ENCODE data around the gene ZNF577.
"Not testable (repeated sequence)": the region's sequence is repeated elsewhere in the genome, so short reads cannot be mapped to it uniquely, and the experiment has no call there.

Gene ZNF577

DNA sequence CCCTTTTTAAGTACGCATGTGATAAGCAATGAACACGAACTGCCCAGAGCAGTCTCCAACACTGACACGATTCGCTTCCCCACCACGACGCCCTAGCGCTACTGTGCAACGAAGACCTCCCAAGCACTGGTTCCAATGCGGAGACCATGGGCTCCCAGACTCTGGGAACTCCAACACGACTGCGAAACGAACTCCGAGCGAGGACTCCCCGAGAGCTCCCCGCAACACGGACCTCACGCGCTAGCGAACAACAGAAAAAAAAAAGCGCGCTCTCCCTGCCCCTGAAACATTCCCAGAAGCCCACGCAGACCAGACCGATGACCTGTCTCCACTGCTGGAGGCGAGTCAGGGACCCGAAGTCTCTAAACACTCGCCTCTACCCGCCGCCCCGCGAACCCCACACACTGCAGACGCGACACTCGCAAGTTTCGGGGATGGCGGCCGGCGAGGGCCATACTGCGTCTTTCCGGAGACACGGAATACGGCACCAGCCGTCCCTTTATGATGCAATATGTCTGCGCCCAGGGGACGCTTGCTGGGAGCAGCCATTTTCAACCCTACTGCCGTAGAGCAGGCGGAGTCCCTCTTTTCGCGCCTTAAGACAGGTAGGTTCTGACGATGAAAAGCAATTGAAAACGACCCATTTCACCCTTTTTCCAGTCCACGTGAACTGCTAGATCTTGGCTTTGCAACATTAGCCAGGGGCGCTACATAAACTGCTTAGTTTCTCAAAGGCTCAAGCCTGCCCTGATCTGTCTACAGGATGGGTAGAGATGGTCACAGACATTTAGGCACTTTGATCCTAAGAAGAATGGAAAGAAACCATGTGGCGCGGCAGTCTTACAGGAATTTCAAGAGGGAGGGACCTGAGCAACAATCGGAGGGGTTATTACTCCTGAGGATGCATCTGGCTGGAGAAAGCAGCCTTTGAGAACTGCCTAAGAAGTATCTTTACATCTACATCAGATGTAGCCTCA lies at the start of gene ZNF577:
ZNF577 (minus strand) TSS at position 430 of the 977 bp plus-strand sequence. CDS start 7,569 bp downstream, outside the sequence.
- peak; percentile 79 for DNase-seq

DNA sequence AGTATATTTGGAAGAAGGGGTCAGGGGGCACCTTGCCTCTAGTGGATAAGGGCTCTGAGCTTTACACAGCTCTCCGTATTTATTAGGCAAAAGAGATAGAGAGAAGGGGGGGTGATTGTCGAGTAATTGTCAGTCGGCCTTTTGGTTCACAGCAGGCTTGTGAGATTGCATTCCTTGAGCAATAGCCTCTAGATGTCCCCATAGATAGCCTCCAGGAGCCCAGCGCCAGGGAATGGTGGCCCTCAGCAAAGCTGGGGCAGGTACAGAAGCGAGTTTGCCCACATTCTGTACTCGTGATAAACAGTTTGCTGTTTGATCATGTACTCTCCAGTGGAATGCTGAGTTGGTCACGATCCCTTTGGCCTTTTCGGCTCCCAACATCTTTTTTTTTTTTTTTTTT lies 44.2 kb upstream of the ZNF577 start:
- DNase-seq = no peak

DNA sequence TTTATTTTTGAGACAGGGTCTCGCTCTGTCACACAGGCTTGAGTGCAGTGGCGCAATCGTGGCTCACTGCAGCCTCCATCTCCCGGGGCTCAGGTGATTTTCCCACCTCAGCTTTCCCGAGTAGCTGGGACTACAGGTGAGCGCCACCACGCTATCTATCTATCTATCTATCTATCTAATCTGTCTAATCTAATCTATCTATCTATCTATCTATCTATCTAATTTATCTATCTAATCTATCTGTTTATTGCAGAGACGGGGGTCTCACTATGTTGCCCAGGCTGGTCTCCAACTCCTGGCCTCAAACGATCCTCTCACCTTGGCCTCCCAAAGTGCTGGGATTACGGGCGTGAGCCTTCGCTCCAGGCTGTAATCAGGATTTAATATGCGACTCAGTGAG lies 40.1 kb upstream of the ZNF577 start:
- DNase-seq = no peak

DNA sequence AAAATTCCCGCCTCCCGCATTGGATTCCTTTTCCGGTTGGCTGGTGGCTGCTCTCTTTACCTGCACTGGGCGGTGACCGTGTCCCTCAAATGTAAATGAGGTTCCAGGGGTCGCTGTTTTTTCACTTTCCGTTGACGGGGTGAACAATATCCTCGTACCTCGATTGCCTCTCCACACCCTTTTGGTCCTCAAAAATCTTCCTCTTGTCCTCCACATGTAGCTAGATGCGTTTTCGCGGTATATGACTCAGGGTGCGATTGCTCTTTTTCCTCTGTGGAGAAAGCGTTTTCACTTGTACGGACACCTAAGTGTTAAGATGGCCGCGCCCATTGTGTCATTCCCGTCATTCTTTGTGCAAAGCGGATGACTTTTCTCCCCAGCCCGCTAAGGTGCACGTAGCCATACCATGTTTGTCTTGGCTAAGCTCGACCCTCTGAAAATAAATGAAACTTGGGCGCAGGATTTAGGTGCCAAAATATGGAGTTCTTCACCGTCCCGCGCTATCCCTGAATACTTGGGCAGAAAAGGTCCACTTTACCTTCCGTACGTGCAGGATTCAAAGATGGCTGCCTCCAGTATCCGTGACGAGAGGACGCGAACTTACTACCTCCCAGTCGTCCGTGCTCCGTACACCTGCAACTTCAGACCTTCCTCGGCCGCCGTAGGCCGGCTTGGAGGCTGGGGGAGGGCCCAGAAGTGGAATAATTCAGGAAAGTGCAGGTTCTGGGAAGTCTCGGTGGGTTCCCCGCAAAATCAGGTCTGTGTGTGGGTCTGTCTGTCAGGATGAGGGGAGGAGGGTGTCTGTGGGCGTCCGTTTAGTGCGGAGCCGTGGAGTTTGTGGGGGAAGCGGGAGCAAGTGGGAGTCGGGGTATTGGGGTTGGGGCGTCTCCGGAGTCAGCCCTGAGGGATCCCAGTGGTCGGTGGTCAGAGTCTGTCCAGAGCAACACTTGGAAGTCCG lies 39.3 kb upstream of the ZNF577 start, which contains the start of gene ZNF613:
ZNF613 (plus strand) TSS at position 689 of the 958 bp plus-strand sequence. CDS start 8,749 bp downstream, outside the sequence.
- DNase-seq = peak; percentile 85

DNA sequence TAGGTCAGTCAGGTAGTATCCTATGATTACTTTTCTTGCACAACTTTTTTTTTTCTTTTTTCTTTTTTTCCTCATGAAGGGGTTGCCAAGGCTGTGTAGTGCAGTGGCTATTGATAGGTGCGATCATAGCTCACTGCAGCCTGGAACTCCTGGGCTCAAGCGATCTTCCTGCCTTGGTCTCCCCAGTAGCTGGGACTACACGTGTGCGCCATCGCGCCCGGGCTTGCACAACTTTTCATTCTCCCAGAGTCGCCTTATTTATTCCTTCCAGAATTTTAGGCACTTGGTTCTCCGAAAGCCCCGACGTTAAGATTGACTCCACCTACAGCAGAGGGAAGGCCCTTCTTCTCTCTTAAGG lies 38.7 kb upstream of the ZNF577 start:
- DNase-seq = peak; percentile 1

DNA sequence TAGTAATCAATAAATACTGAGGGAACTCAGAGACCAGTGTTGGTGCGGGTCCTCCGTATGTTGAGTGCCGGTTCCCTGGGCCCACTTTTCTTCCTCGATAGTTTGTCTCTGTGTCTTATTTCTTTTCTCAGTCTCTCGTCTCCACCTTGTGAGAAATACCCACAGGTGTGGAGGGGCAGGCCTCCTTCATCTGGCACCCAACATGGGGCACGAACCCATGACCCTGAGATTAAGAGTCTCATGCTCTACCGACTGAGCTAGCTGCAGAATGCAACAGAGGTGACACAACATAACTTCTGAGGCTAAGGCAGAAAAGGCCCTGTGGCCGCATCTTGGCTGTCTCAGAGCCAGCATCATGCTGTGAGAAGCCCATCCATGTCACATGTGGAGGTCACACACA lies 34.2 kb upstream of the ZNF577 start:
- no peak for DNase-seq

DNA sequence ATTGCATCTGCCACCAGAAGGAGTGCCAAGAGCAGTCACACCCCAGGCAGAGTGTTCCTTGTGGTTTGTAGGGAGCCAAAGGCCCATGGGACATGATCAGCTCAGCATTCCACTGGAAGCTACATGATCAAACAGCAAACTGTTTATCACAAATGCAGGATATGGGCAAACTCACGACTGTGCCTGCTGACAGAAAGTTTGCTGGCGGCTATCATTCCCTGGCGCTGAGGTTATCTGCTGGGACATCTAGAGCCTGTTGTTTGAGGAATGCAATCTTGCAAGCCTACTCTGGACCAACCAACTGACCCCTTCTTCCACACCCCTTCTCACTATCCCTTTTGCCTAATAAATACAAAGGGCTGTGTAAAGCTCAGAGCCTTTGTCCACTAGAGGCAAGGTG lies 31.9 kb upstream of the ZNF577 start:
- DNase-seq = no peak

DNA sequence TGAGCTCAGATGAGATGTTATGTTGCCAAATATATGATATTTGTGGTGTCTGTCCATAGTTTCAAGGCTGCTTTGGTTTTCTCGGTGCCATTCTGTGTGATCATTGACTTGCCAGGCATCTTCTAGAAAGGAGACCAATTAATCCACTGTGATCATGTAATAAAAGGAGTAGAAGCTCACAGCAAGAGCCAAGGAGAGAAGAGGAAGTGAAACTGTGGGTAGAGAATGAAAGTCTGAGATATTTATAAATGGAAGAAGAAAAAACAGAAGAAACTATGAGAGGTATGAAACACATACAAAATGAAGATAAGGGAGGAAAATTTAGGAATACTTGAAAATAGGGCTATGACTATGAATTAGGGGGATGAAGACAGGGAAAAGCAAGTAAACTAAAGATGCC lies 28.4 kb upstream of the ZNF577 start:
- no peak for DNase-seq

DNA sequence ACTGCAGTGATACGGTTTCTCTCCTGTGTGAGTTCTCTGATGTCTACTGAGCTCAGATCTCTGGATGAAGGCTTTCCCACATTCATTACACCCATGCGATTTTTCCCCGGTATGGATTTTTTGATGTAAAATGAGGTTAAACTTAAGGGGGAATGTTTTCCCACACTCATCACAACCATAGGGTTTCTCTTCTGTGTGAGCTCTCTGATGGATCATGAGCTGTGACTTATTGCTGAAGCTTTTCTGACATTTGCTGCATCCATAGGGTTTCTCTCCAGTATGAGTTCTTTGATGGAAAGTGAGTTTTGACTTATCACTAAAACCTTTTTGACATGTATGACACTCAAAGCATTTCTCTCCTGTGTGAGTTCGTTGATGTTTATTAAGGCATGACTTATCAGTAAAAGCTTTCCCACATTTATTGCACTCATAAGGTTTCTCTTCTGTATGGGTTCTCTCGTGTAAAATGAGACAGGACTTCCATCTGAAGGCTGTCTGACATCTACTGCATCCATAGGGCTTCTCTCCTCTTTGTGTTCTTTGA lies 27.6 kb upstream of the ZNF577 start:
- DNase-seq = no peak

DNA sequence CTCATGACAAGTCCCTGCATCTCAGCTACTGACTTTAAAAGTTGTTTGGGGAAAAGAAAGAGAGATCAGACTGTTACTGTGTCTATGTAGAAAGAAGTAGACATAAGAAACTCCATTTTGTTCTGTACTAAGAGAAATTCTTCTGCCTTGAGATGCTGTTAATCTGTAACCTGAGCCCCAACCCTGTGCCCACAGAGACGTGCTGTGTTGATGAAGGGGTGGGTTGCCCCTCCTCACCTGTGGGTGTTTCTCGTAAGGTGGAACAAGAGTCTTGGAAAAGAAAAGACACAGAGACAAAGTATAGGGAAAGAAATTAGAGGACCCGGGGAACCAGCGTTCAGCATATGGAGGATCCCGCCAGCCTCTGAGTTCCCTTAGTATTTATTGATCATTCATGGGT lies 20.2 kb upstream of the ZNF577 start:
- not testable (repeated sequence) for DNase-seq

DNA sequence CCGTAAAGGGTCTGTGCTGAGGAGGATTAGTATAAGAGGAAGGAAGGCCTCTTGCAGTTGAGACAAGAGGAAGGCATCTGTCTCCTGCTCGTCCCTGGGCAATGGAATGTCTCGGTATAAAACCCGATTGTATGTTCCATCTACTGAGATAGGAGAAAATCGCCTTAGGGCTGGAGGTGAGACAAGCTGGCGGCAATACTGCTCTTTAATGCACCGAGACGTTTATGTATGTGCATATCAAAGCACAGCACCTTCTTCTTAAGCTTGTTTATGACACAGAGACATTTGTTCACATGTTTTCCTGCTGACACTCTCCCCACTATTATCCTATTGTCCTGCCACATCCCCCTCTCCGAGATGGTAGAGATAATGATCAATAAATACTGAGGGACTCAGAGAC lies 18.4 kb upstream of the ZNF577 start:
- not testable (repeated sequence) for DNase-seq

DNA sequence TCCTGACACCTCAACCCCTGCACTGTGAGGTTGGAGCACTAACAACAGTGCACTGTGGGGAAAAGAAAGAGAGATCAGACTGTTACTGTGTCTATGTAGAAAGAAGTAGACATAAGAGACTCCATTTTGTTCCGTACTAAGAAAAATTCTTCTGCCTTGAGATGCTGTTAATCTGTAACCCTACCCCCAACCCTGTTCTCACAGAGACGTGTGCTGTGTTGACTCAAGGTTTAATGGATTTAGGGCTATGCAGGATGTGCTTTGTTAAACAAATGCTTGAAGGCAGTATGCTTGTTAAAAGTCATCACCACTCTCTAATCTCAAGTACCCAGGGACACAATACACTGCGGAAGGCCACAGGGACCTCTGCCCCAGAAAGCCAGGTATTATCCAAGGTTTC lies 17.9 kb upstream of the ZNF577 start:
- not testable (repeated sequence) for DNase-seq

DNA sequence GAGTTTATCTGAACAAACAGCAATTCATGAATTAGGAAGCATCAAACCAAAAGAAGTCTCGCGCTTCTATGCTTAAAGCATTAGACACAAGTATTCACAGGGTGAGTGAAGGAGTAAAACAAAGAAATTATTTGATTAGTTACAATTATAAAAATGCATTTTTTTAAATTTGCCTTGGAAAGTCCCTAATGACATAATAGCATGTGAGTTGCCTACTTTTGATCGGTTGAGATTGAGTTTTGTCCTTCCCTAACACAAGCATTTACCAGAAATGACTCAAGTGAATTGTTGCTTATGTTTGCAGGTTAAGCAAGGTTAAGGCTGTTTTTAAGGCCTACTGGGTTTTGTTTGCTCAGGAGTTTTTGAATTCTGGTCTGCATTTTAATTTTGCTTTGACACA lies 17.5 kb upstream of the ZNF577 start:
- DNase-seq = no peak

DNA sequence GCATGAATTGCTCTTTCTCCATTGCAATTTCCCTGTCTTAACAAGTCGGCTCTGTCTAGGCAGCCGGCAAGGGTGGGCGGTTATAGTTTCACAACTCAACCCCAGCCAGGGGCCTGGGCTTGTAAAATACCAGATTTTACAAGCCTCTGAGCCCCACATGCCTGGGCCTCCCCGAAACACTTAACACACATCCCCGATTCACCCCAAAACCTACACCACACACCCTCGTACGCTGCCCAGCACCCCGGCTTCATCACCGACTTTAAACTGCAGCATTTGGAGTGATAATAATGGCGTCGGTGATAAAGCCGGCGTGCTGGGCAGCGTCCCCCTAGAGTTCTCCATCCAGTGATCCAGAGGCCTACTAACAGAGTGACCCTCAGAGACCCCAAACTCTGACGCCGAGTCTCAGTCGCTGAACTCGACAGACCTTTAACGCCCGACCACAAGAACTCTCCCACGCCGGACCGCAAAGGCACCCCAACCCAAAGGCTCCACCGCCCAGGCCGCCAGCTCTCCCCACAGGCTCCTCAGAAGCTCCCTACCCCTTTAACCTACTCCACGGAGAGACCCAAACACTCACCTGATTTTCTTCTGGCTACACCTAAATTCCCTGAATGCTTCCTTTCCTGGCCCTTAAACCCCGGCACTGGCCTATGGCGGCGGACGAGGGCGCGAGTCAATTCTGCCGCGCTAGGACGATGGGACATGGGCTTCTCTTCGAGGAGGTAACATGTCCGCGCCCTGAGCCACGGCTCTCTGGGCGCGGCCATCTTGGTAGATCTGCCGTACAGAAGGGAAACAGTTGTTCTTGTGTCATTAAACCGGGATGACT lies 16.8 kb upstream of the ZNF577 start, which contains the start of gene ZNF649:
ZNF649 (minus strand) TSS at position 687 of the 835 bp plus-strand sequence. CDS start 4,910 bp downstream, outside the sequence.
- DNase-seq = peak; percentile 84

DNA sequence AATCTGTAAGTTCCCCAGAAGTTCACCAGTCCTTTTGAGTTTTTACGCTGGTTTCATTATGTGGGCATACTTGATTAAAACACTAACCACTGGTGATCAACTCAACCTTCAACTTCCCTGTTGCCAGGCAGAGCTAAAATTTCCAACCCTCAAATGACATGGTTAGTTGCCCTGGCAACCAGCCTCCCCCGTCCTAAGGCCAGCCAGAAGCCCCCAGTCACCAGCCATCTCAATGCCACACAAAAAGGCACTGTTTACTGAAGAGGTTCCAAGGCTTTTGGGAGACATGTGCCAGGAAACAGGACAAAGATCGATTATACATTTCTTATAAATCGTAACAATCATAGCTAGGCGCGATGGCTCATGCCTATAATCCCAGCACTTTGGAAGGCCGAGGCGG lies 15.4 kb upstream of the ZNF577 start:
- no peak for DNase-seq

DNA sequence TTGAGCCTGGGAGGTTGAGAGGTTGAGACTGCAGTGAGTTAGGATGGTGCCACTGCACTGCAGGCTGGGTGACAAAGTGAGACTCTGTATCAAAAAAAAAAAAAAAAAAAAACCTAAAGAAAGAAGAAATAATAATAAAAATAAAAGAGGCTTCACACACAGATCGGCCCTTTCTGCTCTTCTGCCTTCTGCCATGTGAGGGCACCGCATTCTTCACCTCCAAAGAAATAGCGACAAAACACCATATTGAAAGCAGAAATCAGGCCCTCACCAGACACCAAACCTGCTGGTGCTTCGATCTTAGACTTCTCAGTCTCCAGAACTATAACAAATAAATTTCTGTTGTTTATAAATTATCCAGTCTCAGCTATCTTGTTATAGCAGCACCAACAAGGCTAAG lies 14.1 kb upstream of the ZNF577 start:
- DNase-seq = no peak

DNA sequence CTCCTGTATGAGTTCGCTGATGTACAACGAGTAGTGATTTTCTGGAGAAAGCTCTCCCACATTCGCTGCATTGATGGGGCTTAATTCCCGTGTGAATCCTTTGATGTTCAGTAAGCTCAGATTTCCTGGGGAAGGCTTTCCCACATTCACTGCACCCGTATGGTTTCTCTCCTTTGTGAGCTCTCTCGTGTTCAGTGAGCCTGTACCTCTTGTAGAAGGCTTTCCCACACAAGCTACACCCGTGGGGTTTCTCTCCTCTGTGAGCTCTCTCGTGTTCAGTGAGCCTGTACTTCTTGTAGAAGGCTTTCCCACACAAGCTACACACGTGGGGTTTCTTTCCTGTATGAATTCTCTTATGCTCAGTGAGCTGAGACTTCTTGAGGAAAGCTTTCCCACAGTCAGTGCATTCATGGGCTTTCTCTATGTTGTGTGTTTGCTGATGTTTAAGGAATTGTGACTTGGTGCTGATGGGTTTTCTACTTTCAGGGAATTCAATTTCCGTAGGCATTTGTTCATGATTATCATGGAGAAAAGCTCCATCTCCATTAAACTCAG lies 3.5 kb upstream of the ZNF577 start:
- DNase-seq = no peak

DNA sequence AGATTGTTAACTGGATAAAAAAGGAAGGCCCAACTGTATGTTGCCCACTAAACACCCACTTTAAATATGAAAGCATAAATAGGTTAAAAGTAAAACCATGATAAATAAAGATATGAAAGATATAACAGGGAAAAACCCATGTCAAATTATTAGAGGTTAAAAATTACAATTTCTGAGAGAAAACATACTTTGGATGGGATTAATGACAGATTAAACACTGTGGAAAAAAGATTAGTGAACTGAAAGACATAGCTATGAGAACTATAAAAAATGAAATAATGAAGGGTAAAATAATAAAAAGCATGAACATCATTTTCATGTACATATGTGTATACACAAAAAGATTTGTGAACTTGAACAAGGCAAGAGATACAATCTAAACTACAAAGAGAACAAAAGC lies 2.2 kb upstream of the ZNF577 start:
- no peak for DNase-seq

DNA sequence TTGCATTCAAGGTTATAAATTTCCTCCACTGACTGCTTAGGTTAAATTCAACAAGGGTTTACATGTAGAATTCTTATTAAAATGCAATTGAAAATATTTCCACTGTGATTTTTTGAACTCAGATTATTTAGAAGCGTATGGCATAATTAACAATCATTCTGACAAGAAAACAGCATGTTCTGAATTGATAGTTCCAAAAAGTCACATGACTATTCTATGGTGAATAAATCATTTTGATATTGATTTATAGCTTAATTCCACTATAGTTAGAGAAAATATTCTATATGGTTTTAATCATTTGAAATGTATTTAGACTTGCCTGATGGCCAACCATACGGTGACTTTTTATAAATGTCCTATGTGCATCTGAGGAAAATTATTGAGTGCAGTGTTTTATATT lies 3.0 kb downstream of the ZNF577 start:
- no peak for DNase-seq

DNA sequence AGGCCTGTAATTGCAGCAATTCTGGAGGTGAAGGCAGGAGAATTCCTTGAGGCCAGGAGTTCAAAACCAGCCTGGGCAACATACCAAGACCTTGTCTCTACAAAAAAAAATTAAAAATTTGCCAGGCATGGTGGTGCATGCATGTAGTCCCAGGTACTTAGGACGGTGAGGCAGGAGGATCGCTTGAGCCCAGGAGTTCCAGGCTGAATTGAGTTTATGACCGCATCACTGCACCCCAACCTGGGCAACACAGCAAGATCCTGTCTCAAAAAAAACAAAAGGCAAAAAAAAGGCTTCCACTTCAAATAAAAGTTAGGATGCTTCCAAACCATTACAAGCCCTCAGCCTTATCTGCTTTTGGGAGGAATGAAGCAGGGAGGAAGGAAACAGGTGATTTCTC lies 5.2 kb downstream of the ZNF577 start:
- no peak for DNase-seq

DNA sequence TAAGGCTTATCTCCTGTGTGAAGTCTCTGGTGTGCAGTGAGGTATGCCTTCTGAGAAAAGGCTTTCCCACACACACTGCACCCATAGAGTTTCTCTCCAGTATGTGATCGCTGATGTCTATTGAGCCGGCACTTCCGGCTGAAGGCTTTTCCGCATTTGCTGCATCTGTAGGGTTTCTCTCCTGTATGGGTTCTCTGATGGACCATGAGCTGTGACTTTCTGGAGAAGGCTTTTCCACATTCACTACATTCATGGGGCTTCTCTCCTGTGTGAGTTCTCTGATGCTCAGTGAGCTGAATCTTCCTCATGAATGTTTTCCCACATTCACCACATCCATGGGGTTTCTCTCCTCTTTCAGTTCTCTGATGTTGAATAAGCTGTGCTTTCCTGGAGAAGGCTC lies 14.7 kb downstream of the ZNF577 start:
- DNase-seq = no peak

Data from stimulated activated CD4-positive, alpha-beta T cell treated with anti-CD3 and anti-CD28 coated beads, Interleukin-1b, Interleukin-23, amount 100 ng/mL, for 48 hours (primary cell).